Measurements from ENCODE around the gene SGMS1.

Gene SGMS1

GRCh38 chr10:50618624-50619023 lies 5.1 kb downstream of the SGMS1 start:
- Histone ChIP-seq H3K9ac (ENCODE audit: low read length) (no peak overlapping the region), H3K9me3 (ENCODE audit: control insufficient read depth, low read length) (no peaks in the 10 kb centered on the region), H3K27me3 (ENCODE audit: control insufficient read depth, insufficient read depth, low read length) (no peaks in the 10 kb centered on the region), H3K4me1 (ENCODE audit: control insufficient read depth, insufficient read depth, low read length) (peaks cover 17% of the 10 kb centered on the region), H3K4me3 (ENCODE audit: low read length) (no peak overlapping the region), H3K36me3 (ENCODE audit: control insufficient read depth, insufficient read depth, low read length) (no peaks in the 10 kb centered on the region)

DNA sequence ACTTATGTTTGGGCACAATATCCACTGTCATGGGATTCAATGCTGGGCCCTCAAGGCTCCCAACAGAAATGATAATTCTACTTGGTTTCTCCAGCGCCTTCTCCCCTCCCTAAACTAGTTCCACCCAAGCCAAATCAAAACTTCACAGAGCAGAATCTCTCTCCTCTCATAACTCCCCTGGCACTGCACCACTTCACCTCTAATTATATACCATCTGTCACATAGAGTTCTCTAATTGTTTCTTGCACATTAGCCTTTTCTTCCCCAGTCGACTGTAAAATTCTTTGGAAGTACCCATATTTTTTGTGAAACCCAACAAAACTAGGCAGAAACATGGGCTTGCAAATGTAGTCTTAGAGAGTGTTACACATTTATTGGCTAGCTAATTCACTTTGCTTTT lies 8.1 kb downstream of the SGMS1 start:
- H3K9me3 ChIP-seq (ENCODE audit: control insufficient read depth, low read length): no peaks in the 10 kb centered on the region
- no peak overlapping the region for H3K4me3 ChIP-seq (ENCODE audit: low read length)
- no peaks in the 10 kb centered on the region for H3K36me3 ChIP-seq (ENCODE audit: control insufficient read depth, insufficient read depth, low read length)
- H3K27me3 ChIP-seq (ENCODE audit: control insufficient read depth, insufficient read depth, low read length): no peaks in the 10 kb centered on the region
- no peak overlapping the region for H3K9ac ChIP-seq (ENCODE audit: low read length)
- H3K4me1 ChIP-seq (ENCODE audit: control insufficient read depth, insufficient read depth, low read length): peaks cover 9% of the 10 kb centered on the region

GRCh38 chr10:50614444-50615137 lies 9.2 kb downstream of the SGMS1 start:
- peaks cover 14% of the 10 kb centered on the region for H3K4me1 ChIP-seq (ENCODE audit: control insufficient read depth, insufficient read depth, low read length)
- no peak overlapping the region for H3K4me3 ChIP-seq (ENCODE audit: low read length)
- H3K36me3 ChIP-seq (ENCODE audit: control insufficient read depth, insufficient read depth, low read length): no peaks in the 10 kb centered on the region
- no peak overlapping the region for H3K9ac ChIP-seq (ENCODE audit: low read length)
- no peaks in the 10 kb centered on the region for H3K27me3 ChIP-seq (ENCODE audit: control insufficient read depth, insufficient read depth, low read length)
- H3K9me3 ChIP-seq (ENCODE audit: control insufficient read depth, low read length): no peaks in the 10 kb centered on the region

- Histone ChIP-seq H3K9me3 (ENCODE audit: control insufficient read depth, low read length) (no peaks in the 10 kb centered on the region), H3K27me3 (ENCODE audit: control insufficient read depth, insufficient read depth, low read length) (no peaks in the 10 kb centered on the region), H3K4me1 (ENCODE audit: control insufficient read depth, insufficient read depth, low read length) (peaks cover 14% of the 10 kb centered on the region), H3K4me3 (ENCODE audit: low read length) (no peak overlapping the region), H3K9ac (ENCODE audit: low read length) (no peak overlapping the region), H3K36me3 (ENCODE audit: control insufficient read depth, insufficient read depth, low read length) (no peaks in the 10 kb centered on the region)
Observed at GRCh38 chr10:50613726-50614443, 9.9 kb downstream of the SGMS1 start.

- no peaks in the 10 kb centered on the region for H3K9me3 ChIP-seq (ENCODE audit: control insufficient read depth, low read length)
- H3K36me3 ChIP-seq (ENCODE audit: control insufficient read depth, insufficient read depth, low read length): no peaks in the 10 kb centered on the region
- no peak overlapping the region for H3K4me3 ChIP-seq (ENCODE audit: low read length)
- H3K4me1 ChIP-seq (ENCODE audit: control insufficient read depth, insufficient read depth, low read length): peaks cover 14% of the 10 kb centered on the region
- no peak overlapping the region for H3K9ac ChIP-seq (ENCODE audit: low read length)
- no peaks in the 10 kb centered on the region for H3K27me3 ChIP-seq (ENCODE audit: control insufficient read depth, insufficient read depth, low read length)
Observed at GRCh38 chr10:50613150-50613549, 10.6 kb downstream of the SGMS1 start.

DNA sequence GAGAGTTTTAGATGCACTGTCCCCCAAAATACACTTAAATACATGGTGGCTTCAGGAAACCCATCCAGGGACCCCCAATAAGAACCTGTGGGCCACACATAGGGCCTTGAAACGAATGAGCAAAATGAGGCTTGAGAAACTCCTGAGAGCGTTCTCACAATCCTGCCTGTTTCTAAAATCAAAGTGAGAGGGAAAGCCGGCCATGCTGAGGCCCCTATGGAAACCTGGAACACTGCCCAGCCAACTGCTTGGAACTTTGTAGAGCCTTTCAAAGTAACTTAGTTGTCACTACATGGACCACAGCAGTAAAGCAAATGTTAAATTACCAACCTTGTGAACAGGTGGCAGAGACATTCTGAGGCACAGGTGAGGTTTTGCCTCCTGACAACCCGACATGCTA lies 13.4 kb downstream of the SGMS1 start:
- H3K4me3 ChIP-seq (ENCODE audit: low read length): no peak overlapping the region
- H3K27me3 ChIP-seq (ENCODE audit: control insufficient read depth, insufficient read depth, low read length): no peaks in the 10 kb centered on the region
- no peak overlapping the region for H3K9ac ChIP-seq (ENCODE audit: low read length)
- no peaks in the 10 kb centered on the region for H3K36me3 ChIP-seq (ENCODE audit: control insufficient read depth, insufficient read depth, low read length)
- H3K4me1 ChIP-seq (ENCODE audit: control insufficient read depth, insufficient read depth, low read length): peaks cover 14% of the 10 kb centered on the region
- no peaks in the 10 kb centered on the region for H3K9me3 ChIP-seq (ENCODE audit: control insufficient read depth, low read length)

DNA sequence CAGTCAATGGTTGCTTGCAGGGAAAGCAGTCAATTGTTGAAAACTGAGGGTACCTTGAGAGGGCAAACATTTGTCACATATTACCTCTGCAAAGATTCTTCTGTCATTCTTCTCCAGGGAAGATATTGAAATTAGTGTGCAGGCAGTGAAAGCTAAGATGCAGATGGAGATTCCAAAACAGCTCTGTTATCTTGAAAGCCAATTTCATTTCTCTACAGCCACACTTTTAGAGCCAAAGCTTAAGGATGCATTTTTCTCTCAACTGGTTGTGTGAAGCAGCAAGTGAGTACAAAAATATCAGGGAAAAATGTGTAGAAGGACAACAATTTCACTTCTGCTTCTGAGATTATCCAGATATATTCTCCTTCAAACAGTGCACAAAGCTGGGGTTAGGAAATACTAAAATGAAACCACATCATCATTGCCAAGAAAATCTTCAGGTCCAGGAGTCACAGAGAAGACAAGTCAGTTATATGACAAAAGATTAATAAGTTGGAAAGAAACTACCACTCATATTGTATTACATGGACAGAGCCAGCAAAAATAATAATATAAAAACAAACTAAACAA lies 16.3 kb downstream of the SGMS1 start:
- Histone ChIP-seq H3K9ac (ENCODE audit: low read length) (no peak overlapping the region), H3K9me3 (ENCODE audit: control insufficient read depth, low read length) (no peaks in the 10 kb centered on the region), H3K4me3 (ENCODE audit: low read length) (no peak overlapping the region), H3K4me1 (ENCODE audit: control insufficient read depth, insufficient read depth, low read length) (peaks cover 31% of the 10 kb centered on the region), H3K27me3 (ENCODE audit: control insufficient read depth, insufficient read depth, low read length) (no peaks in the 10 kb centered on the region), H3K36me3 (ENCODE audit: control insufficient read depth, insufficient read depth, low read length) (no peaks in the 10 kb centered on the region)

GRCh38 chr10:50605951-50606270 lies 17.8 kb downstream of the SGMS1 start:
- Histone ChIP-seq H3K36me3 (ENCODE audit: control insufficient read depth, insufficient read depth, low read length) (no peaks in the 10 kb centered on the region), H3K4me1 (ENCODE audit: control insufficient read depth, insufficient read depth, low read length) (peaks cover 36% of the 10 kb centered on the region), H3K9ac (ENCODE audit: low read length) (no peak overlapping the region)

GRCh38 chr10:50605269-50605950 lies 18.3 kb downstream of the SGMS1 start:
- no peak overlapping the region for H3K9ac ChIP-seq (ENCODE audit: low read length)
- H3K4me1 ChIP-seq (ENCODE audit: control insufficient read depth, insufficient read depth, low read length): peaks cover 33% of the 10 kb centered on the region
- no peak overlapping the region for H3K4me3 ChIP-seq (ENCODE audit: low read length)

More at GRCh38 chr10:50605951-50606270, 17.8 kb downstream of the SGMS1 start:
- Histone ChIP-seq H3K9me3 (ENCODE audit: control insufficient read depth, low read length) (no peaks in the 10 kb centered on the region), H3K4me3 (ENCODE audit: low read length) (no peak overlapping the region), H3K27me3 (ENCODE audit: control insufficient read depth, insufficient read depth, low read length) (no peaks in the 10 kb centered on the region)

GRCh38 chr10:50604809-50605208 lies 18.9 kb downstream of the SGMS1 start:
- H3K36me3 ChIP-seq (ENCODE audit: control insufficient read depth, insufficient read depth, low read length): no peaks in the 10 kb centered on the region
- no peak overlapping the region for H3K9ac ChIP-seq (ENCODE audit: low read length)
- no peak overlapping the region for H3K4me3 ChIP-seq (ENCODE audit: low read length)
- no peaks in the 10 kb centered on the region for H3K27me3 ChIP-seq (ENCODE audit: control insufficient read depth, insufficient read depth, low read length)
- H3K9me3 ChIP-seq (ENCODE audit: control insufficient read depth, low read length): no peaks in the 10 kb centered on the region
- peaks cover 35% of the 10 kb centered on the region for H3K4me1 ChIP-seq (ENCODE audit: control insufficient read depth, insufficient read depth, low read length)

More at GRCh38 chr10:50605269-50605950, 18.3 kb downstream of the SGMS1 start:
- no peaks in the 10 kb centered on the region for H3K27me3 ChIP-seq (ENCODE audit: control insufficient read depth, insufficient read depth, low read length)
- H3K36me3 ChIP-seq (ENCODE audit: control insufficient read depth, insufficient read depth, low read length): no peaks in the 10 kb centered on the region
- H3K9me3 ChIP-seq (ENCODE audit: control insufficient read depth, low read length): no peaks in the 10 kb centered on the region

DNA sequence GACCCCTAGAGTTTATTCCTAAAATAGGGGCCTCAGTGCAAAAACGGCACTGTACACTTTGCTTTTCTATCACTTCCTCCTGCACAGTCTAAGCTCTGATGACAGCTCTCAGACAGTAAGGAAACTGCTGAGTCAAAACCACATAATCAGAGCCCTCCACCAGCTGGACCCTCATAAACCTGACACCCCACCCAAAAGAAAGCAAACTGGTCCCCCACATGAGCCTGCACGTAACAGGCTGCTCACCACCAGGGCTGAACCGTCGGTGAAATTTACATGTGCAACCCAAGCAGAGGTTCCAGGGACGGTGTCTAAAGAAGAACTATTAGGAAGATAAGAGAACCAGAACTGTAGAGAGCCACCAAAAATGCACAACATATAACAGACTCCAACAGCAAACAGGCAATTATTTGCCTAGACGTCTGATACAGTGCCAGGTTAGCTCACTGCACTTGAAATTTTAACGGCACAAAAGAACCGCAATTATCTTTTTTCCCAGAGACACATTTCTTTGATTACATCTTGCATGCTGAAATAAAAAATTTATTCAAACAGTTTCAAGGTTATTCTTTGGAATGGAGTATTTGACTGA lies 19.6 kb downstream of the SGMS1 start:
- Histone ChIP-seq H3K9me3 (ENCODE audit: control insufficient read depth, low read length) (no peaks in the 10 kb centered on the region), H3K27me3 (ENCODE audit: control insufficient read depth, insufficient read depth, low read length) (no peaks in the 10 kb centered on the region), H3K4me1 (ENCODE audit: control insufficient read depth, insufficient read depth, low read length) (peaks cover 35% of the 10 kb centered on the region), H3K4me3 (ENCODE audit: low read length) (no peak overlapping the region), H3K36me3 (ENCODE audit: control insufficient read depth, insufficient read depth, low read length) (no peaks in the 10 kb centered on the region), H3K9ac (ENCODE audit: low read length) (no peak overlapping the region)

All from mucosa of stomach (tissue), 1 donor.